ENCODE data around the gene DEFB129. TPM values are rescaled to one million over a fixed set of nuclear protein-coding genes. Genes with fewer than 3 reads are reported as not detected.
"Not testable (repeated sequence)": the region's sequence is repeated elsewhere in the genome, so short reads cannot be mapped to it uniquely, and the experiment has no call there.

The DEFB129 gene
- total RNA-seq, 1 experiment from 2014 or later: not detected

DNA sequence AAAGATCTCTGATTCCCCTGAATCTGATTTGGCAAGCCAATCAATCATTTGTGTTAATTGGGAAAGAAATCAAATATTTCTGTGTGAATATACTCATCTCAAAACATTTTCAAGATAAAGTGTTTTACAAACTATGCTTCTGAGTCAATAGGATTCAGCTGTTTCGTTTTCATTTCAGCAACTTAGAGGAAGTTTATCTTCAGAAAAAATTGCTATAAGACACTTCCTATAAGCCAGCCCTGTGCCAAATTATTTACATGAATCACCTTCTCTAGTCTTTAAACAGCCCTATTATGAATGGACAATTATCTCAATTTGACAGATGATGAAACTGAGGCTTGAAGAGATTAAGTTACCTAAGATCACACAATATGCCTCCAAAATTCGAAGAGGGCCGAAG, 10.9 kb downstream of the DEFB129 start:
- DNase-seq (ENCODE audit: low read depth): no peak
- in situ Hi-C loops (cut with HindIII; ENCODE audit: low pct_unique_long_range_greater_than_20kb, low sequenced_read_pairs): no loop called here

DNA sequence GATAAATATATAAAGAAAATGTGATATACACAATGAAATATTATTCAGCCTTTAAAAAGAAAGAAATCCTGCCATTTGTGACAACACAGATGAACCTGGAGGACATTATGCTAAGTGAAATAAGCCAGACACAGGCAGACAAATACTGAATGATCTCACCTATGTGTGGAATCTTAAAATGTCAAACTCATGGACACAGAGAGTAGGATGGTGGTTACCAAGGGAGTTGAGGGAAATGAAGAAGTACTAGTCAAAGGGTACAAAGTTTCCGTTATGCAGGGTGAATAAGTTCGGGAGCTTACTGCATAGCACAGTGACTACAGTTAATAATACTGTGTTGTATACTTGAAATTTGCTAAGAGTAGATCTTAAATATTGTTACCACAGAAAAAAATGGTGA, 15.8 kb downstream of the DEFB129 start:
- DNase-seq (ENCODE audit: low read depth): no peak
- in situ Hi-C loops (cut with HindIII; ENCODE audit: low pct_unique_long_range_greater_than_20kb, low sequenced_read_pairs): no loop called here

DNA sequence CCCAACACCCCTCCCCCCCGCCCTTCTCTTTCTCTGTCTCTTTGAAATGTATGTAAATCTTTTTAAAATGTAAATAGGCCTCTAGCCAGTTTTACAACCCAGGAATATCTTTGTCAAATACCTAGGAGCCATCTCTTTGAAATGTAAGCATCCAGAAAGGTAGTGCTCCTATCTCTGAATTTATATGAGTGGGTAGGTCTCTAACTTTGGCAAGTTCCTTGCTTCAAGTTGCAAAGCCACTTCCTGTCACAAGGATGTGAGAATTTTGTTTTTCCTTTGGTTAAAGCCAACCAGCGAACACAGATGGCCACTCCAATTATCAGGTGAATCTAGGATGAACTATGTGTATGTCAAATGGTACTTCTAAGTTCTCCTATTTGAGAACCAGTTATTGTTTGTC, 24.3 kb downstream of the DEFB129 start:
- no peak for DNase-seq (ENCODE audit: low read depth)
- in situ Hi-C loops (cut with HindIII; ENCODE audit: low pct_unique_long_range_greater_than_20kb, low sequenced_read_pairs): no loop called here

DNA sequence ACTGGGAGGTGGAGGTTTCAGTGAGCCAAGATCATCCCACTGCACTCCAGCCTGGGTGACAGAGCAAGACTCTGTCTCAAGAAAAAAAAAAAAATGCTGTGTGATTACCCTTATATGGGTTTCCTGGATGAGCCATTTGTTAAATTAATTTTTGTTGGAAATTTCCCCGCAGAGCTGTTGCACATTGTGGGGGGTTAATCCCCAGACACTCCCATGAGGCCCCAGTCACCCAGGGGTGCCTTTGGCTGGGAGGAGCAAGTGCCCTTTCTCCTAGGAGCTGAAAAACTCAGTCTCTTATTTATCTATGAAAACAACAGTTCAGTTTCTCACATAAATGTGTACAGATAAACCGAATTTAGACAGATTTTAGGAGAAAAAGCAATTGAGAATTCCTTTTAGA, 25.7 kb downstream of the DEFB129 start:
- in situ Hi-C loops (cut with HindIII; ENCODE audit: low pct_unique_long_range_greater_than_20kb, low sequenced_read_pairs): no loop called here
- DNase-seq (ENCODE audit: low read depth): no peak

DNA sequence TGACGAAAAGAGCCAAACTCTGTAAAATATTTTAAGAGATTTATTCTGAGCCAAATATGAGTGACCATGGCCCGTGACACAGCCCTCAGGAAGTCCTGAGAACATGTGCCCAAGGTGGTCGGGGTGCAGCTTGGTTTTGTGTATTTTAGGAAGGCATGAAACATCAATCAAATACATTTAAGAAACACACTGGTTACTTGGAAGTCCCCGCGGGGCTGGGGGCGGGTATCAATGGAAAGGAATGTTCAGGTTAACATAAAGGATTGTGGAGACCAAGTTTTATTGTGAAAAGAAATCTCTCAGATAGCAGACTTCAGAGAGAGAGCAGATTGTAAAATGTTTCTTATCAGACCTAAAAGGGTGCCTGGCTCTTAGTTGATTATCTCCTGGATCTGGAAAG, 26.4 kb downstream of the DEFB129 start:
- DNase-seq (ENCODE audit: low read depth); in situ Hi-C loops (cut with HindIII; ENCODE audit: low pct_unique_long_range_greater_than_20kb, low sequenced_read_pairs): not testable (repeated sequence)

DNA sequence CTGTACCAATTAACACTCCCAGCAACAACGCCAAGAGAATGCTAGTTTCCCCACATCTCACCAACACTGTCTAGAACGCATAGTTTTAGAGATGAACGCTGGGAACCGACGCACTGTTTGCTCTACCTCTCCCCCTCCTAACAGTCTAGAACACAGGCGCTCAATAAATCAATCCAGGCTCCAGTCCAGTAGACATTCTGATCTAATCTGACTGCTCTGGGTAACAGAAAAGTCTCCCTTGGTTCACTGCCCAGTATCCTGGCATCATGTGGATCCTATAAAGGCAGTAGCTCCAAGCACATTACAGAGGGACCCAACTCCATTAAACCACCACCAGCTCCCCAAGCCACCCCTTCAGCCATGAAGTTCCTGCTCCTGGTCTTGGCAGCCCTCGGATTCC, 30.4 kb downstream of the DEFB129 start, which contains the start of gene DEFB132:
Gene DEFB132 (plus strand): TSS at position 306 of the 400 bp plus-strand sequence. CDS start 55 bp downstream, at position 361.
- no peak for DNase-seq (ENCODE audit: low read depth)
- in situ Hi-C loops (cut with HindIII; ENCODE audit: low pct_unique_long_range_greater_than_20kb, low sequenced_read_pairs): no loop called here

DNA sequence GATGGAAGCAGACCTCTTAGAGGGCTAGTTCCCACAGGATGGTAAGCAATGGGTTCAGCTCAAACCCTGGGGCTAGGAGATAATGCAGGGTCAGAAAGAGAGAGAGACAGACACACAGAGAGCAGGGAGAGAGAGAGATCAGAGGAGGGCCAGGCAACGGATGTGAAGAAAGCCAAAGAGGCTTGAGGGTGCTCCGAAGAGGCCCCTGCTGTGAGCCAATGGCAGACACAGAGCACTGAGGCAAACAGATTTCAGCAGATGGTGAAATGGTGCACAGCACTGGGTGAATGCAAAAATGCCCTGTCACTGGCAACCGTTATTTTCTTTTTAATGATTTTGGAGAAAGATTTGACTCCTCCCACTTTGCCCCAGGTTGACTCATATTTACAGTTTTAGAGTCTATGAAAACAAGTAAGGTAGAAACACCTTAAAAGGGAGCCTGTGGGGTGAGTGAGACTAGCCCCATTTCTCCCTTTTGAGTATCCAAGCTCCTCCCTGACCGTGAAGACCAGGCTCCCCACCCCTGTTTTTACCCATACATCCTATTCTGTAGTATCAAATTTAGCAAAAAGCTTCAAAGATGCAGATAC, 31.3 kb downstream of the DEFB129 start:
- in situ Hi-C loops (cut with HindIII; ENCODE audit: low pct_unique_long_range_greater_than_20kb, low sequenced_read_pairs): no loop called here
- no peak for DNase-seq (ENCODE audit: low read depth)

DNA sequence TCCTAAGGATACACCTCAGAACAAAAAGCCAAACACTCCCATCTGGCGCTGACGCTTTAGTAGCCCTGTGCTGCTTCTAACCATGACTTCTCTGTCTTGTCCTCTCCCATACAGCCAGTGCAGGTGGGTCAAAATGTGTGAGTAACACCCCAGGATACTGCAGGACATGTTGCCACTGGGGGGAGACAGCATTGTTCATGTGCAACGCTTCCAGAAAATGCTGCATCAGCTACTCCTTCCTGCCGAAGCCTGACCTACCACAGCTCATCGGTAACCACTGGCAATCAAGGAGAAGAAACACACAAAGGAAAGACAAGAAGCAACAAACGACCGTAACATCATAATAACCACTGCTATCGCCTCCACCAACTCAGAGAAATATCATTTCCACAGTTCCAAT, 31.9 kb downstream of the DEFB129 start:
- no peak for DNase-seq (ENCODE audit: low read depth)
- in situ Hi-C loops (cut with HindIII; ENCODE audit: low pct_unique_long_range_greater_than_20kb, low sequenced_read_pairs): no loop called here

DNA sequence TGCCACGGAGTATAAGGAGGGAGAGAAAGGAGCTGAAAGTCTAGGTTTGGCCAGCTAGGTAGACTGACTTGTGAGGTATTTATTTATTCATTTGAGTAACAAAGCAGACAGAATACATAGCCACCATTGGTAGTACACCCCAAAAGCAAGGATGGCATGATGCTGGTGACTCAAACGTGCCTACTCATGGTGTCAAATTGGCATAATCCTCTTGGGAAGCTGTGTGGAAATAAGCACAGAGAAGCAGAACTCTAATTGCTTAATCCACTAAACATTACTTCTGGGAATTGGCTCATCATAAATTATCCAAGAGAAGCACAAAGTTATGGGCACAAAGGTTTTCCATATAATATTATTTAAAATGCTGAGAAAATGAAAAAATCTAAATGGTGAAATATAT, 32.9 kb downstream of the DEFB129 start:
- DNase-seq (ENCODE audit: low read depth): no peak
- in situ Hi-C loops (cut with HindIII; ENCODE audit: low pct_unique_long_range_greater_than_20kb, low sequenced_read_pairs): no loop called here

DNA sequence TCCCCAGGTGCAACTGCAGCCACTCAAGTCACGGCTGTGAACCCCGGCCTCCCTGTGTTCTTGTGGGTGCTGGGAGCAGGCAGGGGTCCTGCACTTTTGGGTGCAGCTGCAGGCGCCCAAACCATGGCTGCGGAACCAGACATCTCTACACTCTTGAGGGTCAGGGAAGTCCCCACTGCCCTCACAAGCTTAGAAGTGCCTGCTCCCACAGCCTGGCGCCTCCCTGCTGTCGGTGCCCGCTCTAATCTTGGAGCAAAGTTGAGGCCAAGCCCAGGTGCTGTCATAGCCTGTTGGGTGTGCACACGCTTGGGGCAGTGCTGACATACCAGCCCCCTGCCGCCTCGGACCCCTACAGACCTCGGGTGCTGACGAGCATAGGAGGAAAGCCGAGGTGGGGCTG, 36.6 kb downstream of the DEFB129 start:
- in situ Hi-C loops (cut with HindIII; ENCODE audit: low pct_unique_long_range_greater_than_20kb, low sequenced_read_pairs): no loop called here
- DNase-seq (ENCODE audit: low read depth): no peak

DNA sequence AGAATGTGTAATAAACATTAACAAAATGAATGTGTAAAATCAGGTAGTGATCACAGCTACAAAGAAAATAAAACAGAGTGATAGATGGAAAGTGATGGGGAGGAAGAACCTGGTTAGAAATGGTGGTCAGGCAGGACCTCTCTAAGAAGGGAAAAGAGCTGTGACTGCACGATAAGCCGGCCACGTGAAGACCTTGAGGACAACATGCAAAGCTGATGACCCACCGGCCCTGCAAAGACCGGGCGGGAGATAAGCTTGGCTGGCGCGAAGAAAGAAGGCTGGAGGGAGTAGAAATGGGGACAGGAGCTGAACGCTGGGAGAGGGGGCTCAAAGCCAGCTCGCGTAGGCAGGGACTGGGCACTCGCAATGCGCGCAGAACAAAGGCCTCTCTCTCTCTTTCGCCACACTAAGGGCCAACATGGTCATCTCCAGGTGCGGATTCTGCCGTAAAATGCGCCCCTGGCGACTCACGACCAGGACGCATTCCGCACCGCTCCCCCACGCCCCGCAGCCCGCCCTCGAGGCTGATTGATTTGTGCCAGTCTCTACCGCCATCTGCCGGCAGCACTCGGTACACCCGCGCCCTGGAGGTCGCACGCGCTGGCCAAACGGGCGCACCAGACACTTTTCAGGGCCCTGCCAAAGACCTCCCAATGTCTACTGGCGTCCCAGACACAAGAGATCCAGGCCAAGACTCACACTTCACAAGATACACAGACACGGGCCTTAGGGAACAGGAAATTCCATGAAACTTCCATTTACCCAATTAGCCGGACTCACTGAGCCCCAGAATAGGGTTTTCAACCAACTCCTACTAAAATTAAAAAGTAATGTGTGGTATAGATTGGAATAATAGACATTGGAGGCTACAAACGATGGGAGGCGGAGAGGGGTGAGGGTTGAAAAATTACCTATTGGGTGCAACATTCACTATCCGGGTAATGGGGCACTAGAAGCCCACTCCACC, 39.8 kb downstream of the DEFB129 start:
- DNase-seq (ENCODE audit: low read depth): peak; percentile 84
- in situ Hi-C loops (cut with HindIII; ENCODE audit: low pct_unique_long_range_greater_than_20kb, low sequenced_read_pairs): no loop called here

DNA sequence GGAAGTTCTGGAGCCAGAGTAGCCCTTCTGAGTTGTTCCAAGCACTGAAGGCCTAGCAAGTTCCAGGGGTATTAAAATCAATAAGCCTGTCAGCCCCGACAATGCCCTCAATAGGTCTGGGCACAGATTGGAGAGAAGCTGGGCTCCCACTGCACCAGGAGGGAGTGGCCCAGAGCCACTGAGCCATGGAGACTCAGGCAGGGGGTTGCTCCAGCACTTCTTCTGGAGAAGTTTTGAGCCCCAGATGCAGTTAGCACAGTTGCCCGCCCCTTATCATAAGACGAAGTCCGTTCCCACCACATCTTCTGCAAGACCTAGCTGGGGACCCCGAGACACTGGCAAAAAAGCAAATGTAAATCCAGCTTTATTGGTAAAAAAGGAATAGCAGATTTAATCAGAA, 43.5 kb downstream of the DEFB129 start:
- no peak for DNase-seq (ENCODE audit: low read depth)
- in situ Hi-C loops (cut with HindIII; ENCODE audit: low pct_unique_long_range_greater_than_20kb, low sequenced_read_pairs): no loop called here

DNA sequence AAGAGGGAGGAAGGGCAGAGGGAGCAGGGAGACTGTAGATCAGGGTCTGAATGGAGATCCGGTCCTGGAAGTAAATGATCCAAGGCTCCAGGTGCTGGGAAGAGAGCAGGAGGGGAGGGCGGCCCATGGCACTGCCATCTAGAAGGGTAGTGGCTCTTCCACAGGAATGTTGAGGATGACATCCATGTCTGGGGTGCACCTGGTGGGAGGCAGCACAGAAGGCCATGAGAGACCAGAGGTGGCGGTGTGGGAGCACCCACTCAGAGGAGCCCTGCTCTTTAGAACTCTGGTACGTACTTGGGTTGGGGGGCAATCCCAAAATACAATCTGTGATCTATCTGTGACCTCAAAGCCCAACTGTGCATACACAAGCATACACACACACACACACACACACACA, 44.0 kb downstream of the DEFB129 start:
- DNase-seq (ENCODE audit: low read depth): no peak
- in situ Hi-C loops (cut with HindIII; ENCODE audit: low pct_unique_long_range_greater_than_20kb, low sequenced_read_pairs): no loop called here

DNA sequence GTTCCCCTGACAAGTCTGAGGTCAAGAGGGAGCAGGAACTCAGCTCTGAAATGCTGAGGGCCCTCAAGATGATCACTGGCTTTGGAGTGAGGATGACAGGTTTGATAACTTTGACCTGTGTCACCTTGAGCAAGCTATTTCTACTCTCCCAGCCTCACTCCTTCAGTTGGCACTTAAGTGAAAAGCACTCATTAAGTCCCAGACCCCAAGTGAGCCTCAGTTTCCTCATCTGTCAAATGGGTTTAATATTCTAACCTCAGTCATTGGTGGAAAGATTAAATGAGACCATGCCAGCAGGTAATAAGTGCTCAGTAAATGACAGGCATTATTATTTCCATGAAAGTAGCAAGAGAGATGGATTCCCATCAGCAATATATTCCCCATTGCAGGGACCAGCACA, 44.5 kb downstream of the DEFB129 start:
- DNase-seq (ENCODE audit: low read depth): no peak
- in situ Hi-C loops (cut with HindIII; ENCODE audit: low pct_unique_long_range_greater_than_20kb, low sequenced_read_pairs): no loop called here

DNA sequence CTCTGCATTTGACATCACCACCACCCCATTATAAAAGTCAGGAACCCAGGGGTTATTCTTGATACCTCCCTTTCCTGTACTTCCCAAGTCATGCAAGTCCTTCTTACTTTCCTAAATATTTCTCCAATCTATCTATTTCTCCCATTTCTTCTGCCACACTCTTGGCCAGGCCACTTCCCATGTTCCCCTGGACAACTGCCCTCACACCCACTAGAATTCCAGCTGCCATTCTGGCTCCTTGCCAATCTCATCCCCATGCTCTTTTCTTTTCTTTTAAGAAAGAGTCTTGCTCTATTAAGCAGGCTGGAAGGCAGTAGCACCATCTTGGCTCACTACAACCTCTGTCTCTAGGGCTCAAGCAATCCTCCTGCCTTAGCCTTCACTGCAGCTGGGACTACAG, 45.7 kb downstream of the DEFB129 start:
- in situ Hi-C loops (cut with HindIII; ENCODE audit: low pct_unique_long_range_greater_than_20kb, low sequenced_read_pairs): no loop called here

DNA sequence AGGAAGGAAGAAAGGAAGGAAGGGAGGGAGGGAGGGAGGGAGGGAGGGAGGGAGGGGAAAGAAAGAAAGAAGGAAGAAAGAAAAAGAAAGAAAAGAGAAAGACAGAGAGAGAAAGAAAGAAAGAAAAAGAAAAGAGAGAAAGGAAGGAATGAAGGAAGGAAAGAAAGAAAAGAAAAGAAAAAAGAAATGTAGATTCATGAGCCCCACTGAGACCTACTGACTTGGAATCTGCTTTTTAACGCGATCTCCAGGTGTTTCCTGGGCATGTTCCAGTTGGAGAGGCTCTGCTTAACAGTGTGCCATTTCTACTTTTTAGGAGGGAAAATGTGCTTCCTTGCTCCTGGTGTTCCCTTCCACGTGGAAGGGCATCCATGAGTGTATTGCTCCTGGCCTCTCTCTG, 46.8 kb downstream of the DEFB129 start:
- no peak for DNase-seq (ENCODE audit: low read depth)
- in situ Hi-C loops (cut with HindIII; ENCODE audit: low pct_unique_long_range_greater_than_20kb, low sequenced_read_pairs): no loop called here

More for the DNA sequence above, 45.7 kb downstream of the DEFB129 start:
- DNase-seq (ENCODE audit: low read depth): no peak

DNA sequence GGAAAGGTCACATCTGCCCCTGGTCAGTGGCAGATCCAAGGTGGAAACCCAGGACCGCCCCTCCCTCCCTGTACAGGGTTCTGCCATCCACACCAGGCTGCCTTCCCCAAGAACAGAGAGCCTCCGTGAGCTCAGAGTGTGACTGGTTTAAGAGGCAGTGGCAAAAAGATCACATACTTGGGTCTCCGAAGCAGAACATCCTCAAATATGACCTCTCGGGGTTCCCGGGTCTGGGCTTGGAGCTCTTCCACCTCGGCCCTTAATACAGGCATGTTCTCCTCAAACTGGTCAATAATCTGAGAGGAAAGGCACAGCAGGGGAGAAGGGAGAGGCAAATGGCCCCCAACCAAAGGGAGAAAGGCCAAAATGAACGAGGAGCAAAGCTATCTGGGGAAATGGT, 48.7 kb downstream of the DEFB129 start:
- in situ Hi-C loops (cut with HindIII; ENCODE audit: low pct_unique_long_range_greater_than_20kb, low sequenced_read_pairs): no loop called here
- DNase-seq (ENCODE audit: low read depth): no peak

DNA sequence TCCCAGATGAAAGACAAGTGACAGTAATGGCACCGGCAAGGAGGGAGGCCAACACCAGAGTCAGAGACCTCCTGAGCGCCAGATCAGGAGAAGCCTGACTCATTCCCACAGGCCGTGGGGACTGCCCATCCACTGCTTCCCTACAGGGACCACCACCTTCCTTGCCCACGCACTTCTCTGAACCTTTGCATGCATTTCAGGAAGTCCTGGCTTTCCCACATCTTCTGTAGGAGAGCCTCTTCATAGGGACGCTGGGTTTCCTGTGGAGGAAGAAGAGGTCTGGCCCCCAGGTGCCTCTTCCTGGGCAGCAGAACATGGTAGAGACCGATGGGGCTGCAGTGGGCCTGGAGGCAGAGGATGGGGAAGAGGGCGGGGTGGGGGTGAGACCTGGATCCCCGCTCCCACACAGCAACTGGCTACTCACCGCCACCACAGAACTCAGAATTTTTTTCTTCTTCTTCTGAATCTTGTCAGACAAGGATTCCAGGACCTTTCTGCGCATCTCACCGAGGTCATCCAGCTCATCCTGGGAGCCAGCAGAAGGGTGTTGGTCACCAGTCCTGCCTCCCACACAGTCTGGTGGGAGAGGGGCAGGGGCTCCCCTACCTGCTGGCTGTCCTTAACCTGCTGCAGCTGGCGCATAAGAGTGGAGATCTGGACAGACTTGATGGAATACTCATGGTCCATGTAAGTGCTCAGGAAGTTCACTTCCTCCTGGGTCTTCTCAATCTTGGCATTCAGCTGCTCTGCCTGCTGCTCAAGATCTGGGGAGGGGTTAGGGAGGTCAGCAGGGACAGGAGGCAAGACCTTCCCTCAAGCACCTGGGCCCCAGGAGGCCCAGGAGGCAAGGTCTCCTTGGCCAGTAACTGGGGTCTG, 49.8 kb downstream of the DEFB129 start:
- in situ Hi-C loops (cut with HindIII; ENCODE audit: low pct_unique_long_range_greater_than_20kb, low sequenced_read_pairs): no loop called here
- DNase-seq (ENCODE audit: low read depth): no peak

DNA sequence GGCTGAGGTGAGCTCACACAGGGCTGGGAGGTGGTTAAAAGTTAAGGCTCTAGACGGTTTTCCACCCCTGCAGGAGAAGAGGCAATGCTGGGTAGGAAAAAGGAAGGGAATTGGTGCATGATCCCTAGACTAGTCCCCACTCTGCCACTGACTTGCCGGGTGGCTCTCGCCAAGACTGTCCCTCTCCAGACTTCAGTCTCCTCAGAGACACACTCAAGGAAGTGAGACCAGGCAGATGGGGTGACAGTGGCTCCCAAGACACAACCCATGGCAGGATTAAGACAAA, 50.4 kb downstream of the DEFB129 start:
- no peak for DNase-seq (ENCODE audit: low read depth)
- in situ Hi-C loops (cut with HindIII; ENCODE audit: low pct_unique_long_range_greater_than_20kb, low sequenced_read_pairs): no loop called here
